ENCODE measurements around the gene SMYD3. TPM values are rescaled to one million over a fixed set of nuclear protein-coding genes. Genes with fewer than 3 reads are reported as not detected.

The SMYD3 gene
- total RNA-seq, 5 donors from 2014 or later (not counting 1 experiment from before 2014, with no cell fraction given): 17.7 to 37.8 (median 21.9) TPM

- H3K4me3 ChIP-seq (ENCODE audit: control insufficient read depth in 1 of 2, extremely low read depth in 1 of 2, low read length in 1 of 2): no peak overlapping the region
- CTCF ChIA-PET: no interaction called here
- H3K27ac ChIP-seq (ENCODE audit: low read length): no peak overlapping the region
- Mint-ChIP-seq H3K4me1 (no peaks in the 10 kb centered on the region), H3K9me3 (no peaks in the 10 kb centered on the region), H3K4me3 (no peak overlapping the region), H3K27ac (no peak overlapping the region), H3K36me3 (peaks cover 31% of the 10 kb centered on the region), H3K27me3 (no peaks in the 10 kb centered on the region)
- no peaks in the 10 kb centered on the region for H3K27me3 ChIP-seq (replicated peaks in 1 of 2; ENCODE audit: control insufficient read depth in 2 of 2, extremely low read depth in 1 of 2, insufficient read depth in 2 of 2, low read length in 1 of 2)
- no peaks in the 10 kb centered on the region for H3K4me1 ChIP-seq (ENCODE audit: control insufficient read depth in 1 of 2, extremely low read depth in 1 of 2, insufficient read depth in 2 of 2, low read length in 2 of 2)
- no CpG with 5 or more reads among the region's 2 CpGs for WGBS (ENCODE audit: insufficient coverage)
- ATAC-seq (replicated peaks in 1 of 4): no peak
- H3K36me3 ChIP-seq (ENCODE audit: control insufficient read depth in 2 of 2, extremely low read depth in 1 of 2, insufficient read depth in 1 of 2, low read length in 1 of 2): no peaks in the 10 kb centered on the region
- POLR2A ChIA-PET: no interaction called here
- no peaks in the 10 kb centered on the region for H3K9me3 ChIP-seq
- no peak for DNase-seq
These were observed 204.3 kb downstream of the SMYD3 start for GRCh38 chr1:246302711-246303317.

- H3K36me3 ChIP-seq (ENCODE audit: control insufficient read depth in 2 of 2, extremely low read depth in 1 of 2, insufficient read depth in 1 of 2, low read length in 1 of 2): no peaks in the 10 kb centered on the region
- no peaks in the 10 kb centered on the region for H3K9me3 ChIP-seq
- ChIA-PET CTCF (no interaction called here), POLR2A (no interaction called here)
- no peak overlapping the region for H3K4me3 Mint-ChIP-seq
- no peaks in the 10 kb centered on the region for H3K4me1 Mint-ChIP-seq
- ATAC-seq (replicated peaks in 1 of 4) (no peak), DNase-seq (no peak)
- H3K9me3 Mint-ChIP-seq: no peaks in the 10 kb centered on the region
- H3K4me1 ChIP-seq (ENCODE audit: control insufficient read depth in 1 of 2, extremely low read depth in 1 of 2, insufficient read depth in 2 of 2, low read length in 2 of 2): no peaks in the 10 kb centered on the region
- H3K27me3 ChIP-seq (replicated peaks in 1 of 2; ENCODE audit: control insufficient read depth in 2 of 2, extremely low read depth in 1 of 2, insufficient read depth in 2 of 2, low read length in 1 of 2): no peaks in the 10 kb centered on the region
- no peak overlapping the region for H3K27ac Mint-ChIP-seq
- no peaks in the 10 kb centered on the region for H3K27me3 Mint-ChIP-seq
- no peak overlapping the region for H3K27ac ChIP-seq (ENCODE audit: low read length)
- 83% methylated on average over 1 of the region's 1 CpG for WGBS (ENCODE audit: insufficient coverage)
- no peak overlapping the region for H3K4me3 ChIP-seq (ENCODE audit: control insufficient read depth in 1 of 2, extremely low read depth in 1 of 2, low read length in 1 of 2)
- peaks cover 30% of the 10 kb centered on the region for H3K36me3 Mint-ChIP-seq
These were observed 204.8 kb downstream of the SMYD3 start for GRCh38 chr1:246302251-246302625.

- DNase-seq (no peak), ATAC-seq (replicated peaks in 1 of 4) (no peak)
- no peaks in the 10 kb centered on the region for H3K4me1 ChIP-seq (ENCODE audit: control insufficient read depth in 1 of 2, extremely low read depth in 1 of 2, insufficient read depth in 2 of 2, low read length in 2 of 2)
- no CpG with 5 or more reads among the region's 6 CpGs for WGBS (ENCODE audit: insufficient coverage)
- H3K9me3 Mint-ChIP-seq: no peaks in the 10 kb centered on the region
- H3K9me3 ChIP-seq: no peaks in the 10 kb centered on the region
- ChIA-PET CTCF (no interaction called here), POLR2A (no interaction called here)
- H3K27me3 ChIP-seq (replicated peaks in 1 of 2; ENCODE audit: control insufficient read depth in 2 of 2, extremely low read depth in 1 of 2, insufficient read depth in 2 of 2, low read length in 1 of 2): no peaks in the 10 kb centered on the region
- no peak overlapping the region for H3K4me3 Mint-ChIP-seq
- no peak overlapping the region for H3K27ac Mint-ChIP-seq
- H3K36me3 ChIP-seq (ENCODE audit: control insufficient read depth in 2 of 2, extremely low read depth in 1 of 2, insufficient read depth in 1 of 2, low read length in 1 of 2): no peaks in the 10 kb centered on the region
- peaks cover 34% of the 10 kb centered on the region for H3K36me3 Mint-ChIP-seq
- peaks cover 0 to 2% (median 0%) of the 10 kb centered on the region in 3 donors for H3K4me1 Mint-ChIP-seq
- H3K27ac ChIP-seq (ENCODE audit: low read length): no peak overlapping the region
- no peak overlapping the region for H3K4me3 ChIP-seq (ENCODE audit: control insufficient read depth in 1 of 2, extremely low read depth in 1 of 2, low read length in 1 of 2)
- H3K27me3 Mint-ChIP-seq: no peaks in the 10 kb centered on the region
These were observed 205.4 kb downstream of the SMYD3 start for GRCh38 chr1:246301553-246302250.

GRCh38 chr1:246300626-246301549 is 206.2 kb downstream of the SMYD3 start:
- H3K36me3 ChIP-seq (ENCODE audit: control insufficient read depth in 2 of 2, extremely low read depth in 1 of 2, insufficient read depth in 1 of 2, low read length in 1 of 2): no peaks in the 10 kb centered on the region
- Mint-ChIP-seq H3K4me1 (peaks cover 0 to 3% (median 2%) of the 10 kb centered on the region in 3 donors), H3K9me3 (no peaks in the 10 kb centered on the region), H3K36me3 (peaks cover 32% of the 10 kb centered on the region), H3K27me3 (no peaks in the 10 kb centered on the region), H3K27ac (no peak overlapping the region), H3K4me3 (no peak overlapping the region)
- no peak for DNase-seq
- 88% methylated on average over 1 of the region's 6 CpGs for WGBS (ENCODE audit: insufficient coverage)
- POLR2A ChIA-PET: no interaction called here
- no peaks in the 10 kb centered on the region for H3K4me1 ChIP-seq (ENCODE audit: control insufficient read depth in 1 of 2, extremely low read depth in 1 of 2, insufficient read depth in 2 of 2, low read length in 2 of 2)
- H3K9me3 ChIP-seq: no peaks in the 10 kb centered on the region
- no peaks in the 10 kb centered on the region for H3K27me3 ChIP-seq (replicated peaks in 1 of 2; ENCODE audit: control insufficient read depth in 2 of 2, extremely low read depth in 1 of 2, insufficient read depth in 2 of 2, low read length in 1 of 2)
- CTCF ChIA-PET: no interaction called here
- no peak overlapping the region for H3K4me3 ChIP-seq (ENCODE audit: control insufficient read depth in 1 of 2, extremely low read depth in 1 of 2, low read length in 1 of 2)
- no peak overlapping the region for H3K27ac ChIP-seq (ENCODE audit: low read length)
- ATAC-seq (replicated peaks in 1 of 4): no peak

- no CpG with 5 or more reads among the region's 5 CpGs for WGBS (ENCODE audit: insufficient coverage)
- H3K4me1 ChIP-seq (ENCODE audit: control insufficient read depth in 1 of 2, extremely low read depth in 1 of 2, insufficient read depth in 2 of 2, low read length in 2 of 2): no peaks in the 10 kb centered on the region
- no peak overlapping the region for H3K4me3 ChIP-seq (ENCODE audit: control insufficient read depth in 1 of 2, extremely low read depth in 1 of 2, low read length in 1 of 2)
- Mint-ChIP-seq H3K4me1 (peaks cover 0 to 5% (median 4%) of the 10 kb centered on the region in 3 donors), H3K36me3 (peaks cover 52% of the 10 kb centered on the region), H3K27ac (no peak overlapping the region), H3K27me3 (no peaks in the 10 kb centered on the region), H3K9me3 (no peaks in the 10 kb centered on the region), H3K4me3 (no peak overlapping the region)
- ChIA-PET POLR2A (interaction anchor here in 1 of 2 donors (0.6 kb wide), 1 partner anchor 919 kb away, joined by 3 read pairs; no protein-coding TSS in a partner anchor), CTCF (interaction anchor here in 1 of 2 donors (1.2 kb wide), 1 partner anchor 10 kb away, joined by 3 read pairs; no protein-coding TSS in a partner anchor)
- no peaks in the 10 kb centered on the region for H3K27me3 ChIP-seq (replicated peaks in 1 of 2; ENCODE audit: control insufficient read depth in 2 of 2, extremely low read depth in 1 of 2, insufficient read depth in 2 of 2, low read length in 1 of 2)
- no peaks in the 10 kb centered on the region for H3K36me3 ChIP-seq (ENCODE audit: control insufficient read depth in 2 of 2, extremely low read depth in 1 of 2, insufficient read depth in 1 of 2, low read length in 1 of 2)
- no peaks in the 10 kb centered on the region for H3K9me3 ChIP-seq
- H3K27ac ChIP-seq (ENCODE audit: low read length): no peak overlapping the region
- no peak for DNase-seq
- no peak for ATAC-seq (replicated peaks in 1 of 4)
These were observed 209.5 kb downstream of the SMYD3 start for GRCh38 chr1:246297279-246298265.

GRCh38 chr1:246295968-246296367 is 211.1 kb downstream of the SMYD3 start:
- no peak overlapping the region for H3K4me3 Mint-ChIP-seq
- H3K27me3 Mint-ChIP-seq: no peaks in the 10 kb centered on the region
- whole genome bisulfite sequencing (ENCODE audit: insufficient coverage): 48% methylated on average over 3 of the region's 5 CpGs
- no peak overlapping the region for H3K27ac Mint-ChIP-seq
- peaks cover 0 to 5% (median 4%) of the 10 kb centered on the region in 3 donors for H3K4me1 Mint-ChIP-seq
- Histone ChIP-seq H3K27ac (ENCODE audit: low read length) (no peak overlapping the region), H3K4me1 (ENCODE audit: control insufficient read depth in 1 of 2, extremely low read depth in 1 of 2, insufficient read depth in 2 of 2, low read length in 2 of 2) (no peaks in the 10 kb centered on the region), H3K36me3 (ENCODE audit: control insufficient read depth in 2 of 2, extremely low read depth in 1 of 2, insufficient read depth in 1 of 2, low read length in 1 of 2) (no peaks in the 10 kb centered on the region), H3K27me3 (replicated peaks in 1 of 2; ENCODE audit: control insufficient read depth in 2 of 2, extremely low read depth in 1 of 2, insufficient read depth in 2 of 2, low read length in 1 of 2) (no peaks in the 10 kb centered on the region), H3K4me3 (ENCODE audit: control insufficient read depth in 1 of 2, extremely low read depth in 1 of 2, low read length in 1 of 2) (no peak overlapping the region), H3K9me3 (no peaks in the 10 kb centered on the region)
- DNase-seq (no peak), ATAC-seq (replicated peaks in 1 of 4) (no peak)
- ChIA-PET POLR2A (no interaction called here), CTCF (no interaction called here)
- H3K9me3 Mint-ChIP-seq: no peaks in the 10 kb centered on the region
- H3K36me3 Mint-ChIP-seq: peaks cover 51% of the 10 kb centered on the region
